HL-60 (cell line): ENCODE measurements around the gene POC1B.

Experiments
- DNase-seq, 2 experiments: peaks; one replicate each; pipeline ENCODE4 v3.0.0-alpha.2; 2010 to 2020; ENCODE audit warnings: low read depth in 1 of 2, low spot score in 1 of 2
- H3K27ac ChIP-seq: fragments of 250-450 bp; sonication (Bioruptor Pico); replicated peaks from 2 replicates; pipeline ENCODE4 v1.5.1; 2020; ENCODE audit warnings: mild to moderate bottlenecking, moderate library complexity
- H3K27me3 ChIP-seq: fragments of 250-450 bp; sonication (Bioruptor Pico); 2 replicates; pipeline ENCODE4 v1.5.1; 2021; ENCODE audit warnings: mild to moderate bottlenecking, moderate library complexity; ENCODE audit not compliant: insufficient read depth, poor library complexity, severe bottlenecking
- H3K4me3 ChIP-seq: replicated peaks from 2 replicates; pipeline ENCODE4 v1.5.1; 2011; ENCODE audit warnings: mild to moderate bottlenecking, control low read depth, low read length; ENCODE audit not compliant: insufficient read depth
- GABPA ChIP-seq: IDR thresholded peaks from 2 replicates; pipeline ENCODE4 v1.6.1; 2012; ENCODE audit warnings: low read depth
- POLR2AphosphoS5 ChIP-seq: IDR thresholded peaks from 2 replicates; pipeline ENCODE4 v1.6.1; 2012; ENCODE audit warnings: low read depth
- SPI1 ChIP-seq: IDR thresholded peaks from 2 replicates; pipeline ENCODE4 v1.6.1; 2012; ENCODE audit warnings: low read depth, mild to moderate bottlenecking, borderline replicate concordance
- TF ChIP-seq, protein P1 (sequence below): IDR thresholded peaks from one replicate; pipeline ENCODE4 v1.5.1; 2011; ENCODE audit warnings: low read length, control low read depth, inconsistent platforms; ENCODE audit not compliant: insufficient read depth
- TF ChIP-seq, protein P2 (sequence below): IDR thresholded peaks from 2 replicates; pipeline ENCODE4 v1.6.1; 2012; ENCODE audit warnings: low read depth; ENCODE audit not compliant: insufficient replicate concordance

Gene POC1B

DNA sequence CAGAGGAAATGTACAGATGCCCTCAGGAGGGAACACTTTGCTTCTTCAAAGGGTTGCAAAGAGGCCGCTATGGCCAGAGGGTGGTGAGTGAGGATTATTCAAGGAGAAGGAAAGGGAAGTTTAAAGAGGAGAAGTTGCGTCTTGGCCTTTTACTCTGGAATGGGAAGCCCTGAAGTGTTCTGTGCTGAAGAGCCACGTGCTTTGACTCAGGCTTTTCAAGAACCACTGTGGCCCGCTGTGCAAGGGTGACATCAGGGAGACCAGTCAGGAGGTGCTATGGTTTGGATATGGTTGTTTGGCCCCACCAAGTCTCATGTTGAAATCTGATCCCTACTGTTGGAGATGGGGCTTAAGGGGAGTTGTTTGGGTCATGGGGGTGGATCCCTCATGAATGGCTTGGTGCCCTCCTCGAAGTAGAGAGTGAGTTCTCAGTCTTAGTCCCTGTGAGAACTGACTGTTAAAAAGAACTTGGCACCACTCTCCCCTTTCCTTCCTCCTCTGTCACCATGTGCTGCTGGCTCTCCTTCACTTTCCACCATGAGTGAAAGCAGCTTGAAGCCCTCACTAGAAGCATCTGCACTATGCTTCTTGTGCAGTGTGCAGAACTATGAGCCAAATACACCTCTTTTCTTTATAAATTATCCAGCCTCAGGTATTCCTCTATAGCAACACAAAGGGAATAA lies 107.5 kb downstream of the POC1B start:
- Histone ChIP-seq H3K4me3 (no peak overlapping the region), H3K27me3 (no peaks in the 10 kb centered on the region), H3K27ac (no peak overlapping the region)
- no peak for TF ChIP-seq SPI1
- no peak for TF ChIP-seq GABPA
- TF ChIP-seq, protein P1, sequence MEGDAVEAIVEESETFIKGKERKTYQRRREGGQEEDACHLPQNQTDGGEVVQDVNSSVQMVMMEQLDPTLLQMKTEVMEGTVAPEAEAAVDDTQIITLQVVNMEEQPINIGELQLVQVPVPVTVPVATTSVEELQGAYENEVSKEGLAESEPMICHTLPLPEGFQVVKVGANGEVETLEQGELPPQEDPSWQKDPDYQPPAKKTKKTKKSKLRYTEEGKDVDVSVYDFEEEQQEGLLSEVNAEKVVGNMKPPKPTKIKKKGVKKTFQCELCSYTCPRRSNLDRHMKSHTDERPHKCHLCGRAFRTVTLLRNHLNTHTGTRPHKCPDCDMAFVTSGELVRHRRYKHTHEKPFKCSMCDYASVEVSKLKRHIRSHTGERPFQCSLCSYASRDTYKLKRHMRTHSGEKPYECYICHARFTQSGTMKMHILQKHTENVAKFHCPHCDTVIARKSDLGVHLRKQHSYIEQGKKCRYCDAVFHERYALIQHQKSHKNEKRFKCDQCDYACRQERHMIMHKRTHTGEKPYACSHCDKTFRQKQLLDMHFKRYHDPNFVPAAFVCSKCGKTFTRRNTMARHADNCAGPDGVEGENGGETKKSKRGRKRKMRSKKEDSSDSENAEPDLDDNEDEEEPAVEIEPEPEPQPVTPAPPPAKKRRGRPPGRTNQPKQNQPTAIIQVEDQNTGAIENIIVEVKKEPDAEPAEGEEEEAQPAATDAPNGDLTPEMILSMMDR: no peak
- TF ChIP-seq, protein P2, sequence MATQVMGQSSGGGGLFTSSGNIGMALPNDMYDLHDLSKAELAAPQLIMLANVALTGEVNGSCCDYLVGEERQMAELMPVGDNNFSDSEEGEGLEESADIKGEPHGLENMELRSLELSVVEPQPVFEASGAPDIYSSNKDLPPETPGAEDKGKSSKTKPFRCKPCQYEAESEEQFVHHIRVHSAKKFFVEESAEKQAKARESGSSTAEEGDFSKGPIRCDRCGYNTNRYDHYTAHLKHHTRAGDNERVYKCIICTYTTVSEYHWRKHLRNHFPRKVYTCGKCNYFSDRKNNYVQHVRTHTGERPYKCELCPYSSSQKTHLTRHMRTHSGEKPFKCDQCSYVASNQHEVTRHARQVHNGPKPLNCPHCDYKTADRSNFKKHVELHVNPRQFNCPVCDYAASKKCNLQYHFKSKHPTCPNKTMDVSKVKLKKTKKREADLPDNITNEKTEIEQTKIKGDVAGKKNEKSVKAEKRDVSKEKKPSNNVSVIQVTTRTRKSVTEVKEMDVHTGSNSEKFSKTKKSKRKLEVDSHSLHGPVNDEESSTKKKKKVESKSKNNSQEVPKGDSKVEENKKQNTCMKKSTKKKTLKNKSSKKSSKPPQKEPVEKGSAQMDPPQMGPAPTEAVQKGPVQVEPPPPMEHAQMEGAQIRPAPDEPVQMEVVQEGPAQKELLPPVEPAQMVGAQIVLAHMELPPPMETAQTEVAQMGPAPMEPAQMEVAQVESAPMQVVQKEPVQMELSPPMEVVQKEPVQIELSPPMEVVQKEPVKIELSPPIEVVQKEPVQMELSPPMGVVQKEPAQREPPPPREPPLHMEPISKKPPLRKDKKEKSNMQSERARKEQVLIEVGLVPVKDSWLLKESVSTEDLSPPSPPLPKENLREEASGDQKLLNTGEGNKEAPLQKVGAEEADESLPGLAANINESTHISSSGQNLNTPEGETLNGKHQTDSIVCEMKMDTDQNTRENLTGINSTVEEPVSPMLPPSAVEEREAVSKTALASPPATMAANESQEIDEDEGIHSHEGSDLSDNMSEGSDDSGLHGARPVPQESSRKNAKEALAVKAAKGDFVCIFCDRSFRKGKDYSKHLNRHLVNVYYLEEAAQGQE: no peak
- TF ChIP-seq POLR2AphosphoS5: no peak
- DNase-seq: no peak

DNA sequence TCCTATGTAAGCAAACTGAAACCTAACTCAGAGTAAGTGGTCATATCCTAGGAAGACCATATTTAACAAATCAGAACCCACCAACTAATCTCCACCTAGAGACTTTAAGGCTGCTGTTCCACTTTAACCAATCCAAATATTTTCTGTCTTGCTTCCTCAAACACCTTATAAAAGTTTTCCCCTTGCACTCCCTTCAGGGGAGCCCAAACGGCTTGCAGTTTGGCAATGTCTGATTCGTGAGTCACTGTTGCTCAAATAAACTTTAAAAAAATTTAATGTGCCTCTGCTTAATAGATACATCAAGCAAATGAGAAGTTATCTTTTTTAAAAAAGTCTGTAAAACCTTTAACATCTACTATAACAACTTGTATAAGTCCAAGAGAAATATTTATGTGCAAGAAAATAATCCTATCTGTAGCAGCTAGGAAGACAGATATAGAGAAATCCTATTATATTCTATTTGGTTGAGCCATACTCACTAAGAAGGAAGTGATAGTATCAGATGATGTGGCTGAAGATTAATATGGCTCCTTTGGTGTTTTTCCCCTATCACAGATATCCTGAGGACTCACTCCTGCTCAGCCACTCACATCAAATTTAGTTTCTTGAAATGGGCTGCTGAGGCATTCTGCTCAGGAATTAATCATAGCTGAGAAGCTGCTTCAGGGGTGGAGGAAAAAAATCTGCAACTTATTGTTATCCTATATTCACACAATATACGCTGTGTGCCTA lies 108.4 kb downstream of the POC1B start:
- TF ChIP-seq, protein P2: no peak
- TF ChIP-seq GABPA (no peak), SPI1 (no peak), POLR2AphosphoS5 (no peak)
- TF ChIP-seq, protein P1: no peak
- Histone ChIP-seq H3K27me3 (no peaks in the 10 kb centered on the region), H3K27ac (no peak overlapping the region), H3K4me3 (no peak overlapping the region)
- no peak for DNase-seq

DNA sequence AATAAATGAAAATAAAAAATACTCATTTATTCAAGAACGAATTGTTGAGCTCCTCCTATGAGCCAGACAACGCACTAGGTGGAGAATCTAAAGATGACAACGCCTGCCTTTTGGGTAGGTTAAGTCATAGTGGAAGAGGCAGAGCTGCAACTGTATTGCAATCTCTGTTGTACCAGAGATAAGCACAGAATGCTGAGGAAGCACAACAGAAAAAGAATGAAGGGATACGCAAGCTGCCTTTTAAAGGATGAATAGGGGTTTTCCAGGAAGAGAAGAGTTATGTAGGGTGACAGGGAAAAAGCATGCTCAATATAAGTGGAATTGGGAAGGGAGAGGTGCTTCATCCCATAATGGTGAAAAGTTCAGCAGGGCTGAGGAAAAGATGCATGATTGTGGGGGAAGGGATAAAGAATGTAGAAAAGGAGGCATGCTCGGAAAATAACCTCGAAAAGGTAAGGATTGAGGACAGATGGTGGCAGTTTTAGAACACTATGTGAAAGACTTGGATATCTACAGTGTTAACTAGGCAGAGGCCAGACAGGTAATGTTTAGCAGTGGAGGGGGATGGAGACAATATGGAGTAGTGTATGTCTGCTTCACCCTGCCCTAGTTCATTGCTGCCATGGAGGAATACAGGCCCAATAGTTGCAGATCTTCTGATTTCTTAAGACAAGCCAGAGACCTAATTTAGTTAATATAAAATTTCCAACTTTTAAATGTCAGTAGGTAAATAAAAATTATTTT lies 109.6 kb downstream of the POC1B start:
- Histone ChIP-seq H3K27me3 (no peaks in the 10 kb centered on the region), H3K27ac (no peak overlapping the region), H3K4me3 (no peak overlapping the region)
- no peak for DNase-seq
- no peak for TF ChIP-seq SPI1
- TF ChIP-seq GABPA: no peak
- TF ChIP-seq POLR2AphosphoS5: no peak
- TF ChIP-seq, protein P1: no peak
- TF ChIP-seq, protein P2: no peak
